HCEC 1CT (cell line): ENCODE results near the gene ARFGEF3.
A peak's percentile ranks its signal among the peaks of the same experiment; 100 is the strongest.
"Not testable (repeated sequence)": the region's sequence is repeated elsewhere in the genome, so short reads cannot be mapped to it uniquely, and the experiment has no call there.

Experiments
- DNase-seq: peaks from one replicate; pipeline ENCODE4 v3.0.0-alpha.2; 2017

The ARFGEF3 gene

GRCh38 chr6:138161338-138162110 is at the start of gene ARFGEF3:
TSS of gene ARFGEF3 (plus strand) at chr6:138161939. CDS start at chr6:138162087, 148 bp downstream.
- peak; percentile 20 for DNase-seq

- DNase-seq, result no peak
Observed at GRCh38 chr6:138113588-138114210, 48.0 kb upstream of the ARFGEF3 start.

GRCh38 chr6:138115201-138115600 is 46.5 kb upstream of the ARFGEF3 start:
- DNase-seq, result no peak

GRCh38 chr6:138115877-138116660 is 45.7 kb upstream of the ARFGEF3 start:
- peak; percentile 57 for DNase-seq

GRCh38 chr6:138116661-138116999 is 45.1 kb upstream of the ARFGEF3 start:
- DNase-seq, result no peak

- no peak for DNase-seq
Observed at GRCh38 chr6:138117376-138117914, 44.3 kb upstream of the ARFGEF3 start.

- DNase-seq, result not testable (repeated sequence)
Observed at GRCh38 chr6:138119229-138119628, 42.5 kb upstream of the ARFGEF3 start.

- no peak for DNase-seq
Observed at GRCh38 chr6:138119976-138120375, 41.8 kb upstream of the ARFGEF3 start.

GRCh38 chr6:138124096-138124495 is 37.6 kb upstream of the ARFGEF3 start:
- no peak for DNase-seq

GRCh38 chr6:138128096-138128495 is 33.6 kb upstream of the ARFGEF3 start:
- DNase-seq, result no peak

GRCh38 chr6:138129190-138129589 is 32.5 kb upstream of the ARFGEF3 start:
- no peak for DNase-seq

GRCh38 chr6:138142806-138143205 is 18.9 kb upstream of the ARFGEF3 start:
- DNase-seq, result no peak

- no peak for DNase-seq
Observed at GRCh38 chr6:138145402-138145801, 16.3 kb upstream of the ARFGEF3 start.

GRCh38 chr6:138146544-138146943 is 15.2 kb upstream of the ARFGEF3 start:
- no peak for DNase-seq

- DNase-seq, result no peak
Observed at GRCh38 chr6:138155443-138155842, 6.3 kb upstream of the ARFGEF3 start.

GRCh38 chr6:138157986-138158638 is 3.6 kb upstream of the ARFGEF3 start:
- DNase-seq, result no peak

GRCh38 chr6:138159246-138159645 is 2.5 kb upstream of the ARFGEF3 start:
- no peak for DNase-seq

- DNase-seq, result no peak
Observed at GRCh38 chr6:138160329-138161087, 1.2 kb upstream of the ARFGEF3 start.

- DNase-seq, result no peak
Observed at GRCh38 chr6:138161088-138161337, 726 bp upstream of the ARFGEF3 start.

- no peak for DNase-seq
Observed at GRCh38 chr6:138162111-138162954, 594 bp downstream of the ARFGEF3 start.

GRCh38 chr6:138162955-138163575 is 1.3 kb downstream of the ARFGEF3 start:
- DNase-seq, result no peak
